WTC11 (cell line): ENCODE results near the gene ACBD5.

ENCODE experiments used
- AFF4 ChIP-seq: sonication (generic); formaldehyde crosslinking; IDR thresholded peaks from 2 replicates; pipeline ENCODE4 v1.8.1; 2023; ENCODE audit warnings: mild to moderate bottlenecking, missing genetic modification reagents, borderline replicate concordance
- ATF6 ChIP-seq: sonication (generic); formaldehyde crosslinking; IDR thresholded peaks from 2 replicates; pipeline ENCODE4 v1.8.1; 2023; ENCODE audit warnings: mild to moderate bottlenecking, missing genetic modification reagents
- CREB1 ChIP-seq: sonication (generic); formaldehyde crosslinking; IDR thresholded peaks from 2 replicates; pipeline ENCODE4 v1.8.0; 2023; ENCODE audit warnings: mild to moderate bottlenecking, missing genetic modification reagents
- CREM ChIP-seq: sonication (generic); formaldehyde crosslinking; IDR thresholded peaks from 2 replicates; pipeline ENCODE4 v1.8.1; 2022; ENCODE audit warnings: mild to moderate bottlenecking, missing genetic modification reagents, moderate library complexity
- CTCF ChIP-seq: fragments of 200-600 bp; IDR thresholded peaks from 2 replicates; pipeline ENCODE4 v1.8.0; 2022; ENCODE audit warnings: antibody characterized with exemption
- GABPB1 ChIP-seq: sonication (generic); formaldehyde crosslinking; IDR thresholded peaks from 2 replicates; pipeline ENCODE4 v1.8.1; 2023; ENCODE audit warnings: mild to moderate bottlenecking, missing genetic modification reagents
- NR1H2 ChIP-seq: sonication (generic); formaldehyde crosslinking; IDR thresholded peaks from 2 replicates; pipeline ENCODE4 v1.9.0; 2021; ENCODE audit warnings: mild to moderate bottlenecking, moderate library complexity, missing genetic modification reagents
- NR2C2 ChIP-seq: sonication (generic); formaldehyde crosslinking; IDR thresholded peaks from 2 replicates; pipeline ENCODE4 v1.8.0; 2022; ENCODE audit warnings: mild to moderate bottlenecking, missing genetic modification reagents
- NR3C1 ChIP-seq: sonication (generic); formaldehyde crosslinking; conservative IDR thresholded peaks from 2 replicates; pipeline ENCODE4 v1.8.1; 2023; ENCODE audit warnings: low read depth, mild to moderate bottlenecking, missing genetic modification reagents
- USF1 ChIP-seq: sonication (generic); formaldehyde crosslinking; IDR thresholded peaks from 2 replicates; pipeline ENCODE4 v1.8.0; 2022; ENCODE audit warnings: mild to moderate bottlenecking, missing genetic modification reagents
- ZNF121 ChIP-seq: sonication (generic); formaldehyde crosslinking; IDR thresholded peaks from 2 replicates; pipeline ENCODE4 v1.8.0; 2023; ENCODE audit warnings: missing genetic modification reagents
- ZNF138 ChIP-seq: sonication (generic); formaldehyde crosslinking; conservative IDR thresholded peaks from 2 replicates; pipeline ENCODE4 v1.8.1; 2022; ENCODE audit warnings: mild to moderate bottlenecking, moderate library complexity, missing genetic modification reagents
- TF ChIP-seq, protein P1 (sequence below): sonication (generic); formaldehyde crosslinking; IDR thresholded peaks from 2 replicates; pipeline ENCODE4 v1.8.1; 2022; ENCODE audit warnings: low read depth, missing genetic modification reagents, borderline replicate concordance

DNA sequence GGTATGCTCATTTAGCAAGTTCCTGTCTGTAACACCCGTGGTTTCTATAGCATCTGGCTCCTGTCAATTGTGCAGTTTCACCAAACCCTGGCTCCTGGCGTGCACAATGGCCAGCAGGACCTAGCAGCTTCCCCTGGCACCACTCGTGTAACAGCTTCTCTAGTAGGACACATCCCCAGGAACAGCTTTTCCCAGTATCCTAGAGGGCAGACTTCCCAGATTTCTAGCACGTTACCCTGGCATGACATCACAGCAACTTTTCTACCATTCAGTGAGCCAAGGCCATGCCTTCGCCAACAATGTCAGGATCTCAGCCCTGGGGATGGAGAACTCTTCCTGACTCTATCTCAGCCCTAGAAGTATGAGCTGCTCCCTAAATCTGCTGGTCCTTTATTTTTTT lies 92.9 kb downstream of the ACBD5 start:
- TF ChIP-seq GABPB1 (CRISPR knock-in tag) = no peak
- TF ChIP-seq NR3C1 (CRISPR knock-in tag) = no peak
- TF ChIP-seq NR1H2 (CRISPR knock-in tag) = no peak
- TF ChIP-seq AFF4 (CRISPR knock-in tag) = no peak
- no peak for TF ChIP-seq CTCF
- no peak for TF ChIP-seq CREM
- TF ChIP-seq NR2C2 (CRISPR knock-in tag) = no peak
- no peak for TF ChIP-seq ATF6 (CRISPR knock-in tag)
- TF ChIP-seq ZNF121 = no peak
- no peak for TF ChIP-seq USF1
- no peak for TF ChIP-seq ZNF138 (CRISPR knock-in tag)
- TF ChIP-seq, protein P1, sequence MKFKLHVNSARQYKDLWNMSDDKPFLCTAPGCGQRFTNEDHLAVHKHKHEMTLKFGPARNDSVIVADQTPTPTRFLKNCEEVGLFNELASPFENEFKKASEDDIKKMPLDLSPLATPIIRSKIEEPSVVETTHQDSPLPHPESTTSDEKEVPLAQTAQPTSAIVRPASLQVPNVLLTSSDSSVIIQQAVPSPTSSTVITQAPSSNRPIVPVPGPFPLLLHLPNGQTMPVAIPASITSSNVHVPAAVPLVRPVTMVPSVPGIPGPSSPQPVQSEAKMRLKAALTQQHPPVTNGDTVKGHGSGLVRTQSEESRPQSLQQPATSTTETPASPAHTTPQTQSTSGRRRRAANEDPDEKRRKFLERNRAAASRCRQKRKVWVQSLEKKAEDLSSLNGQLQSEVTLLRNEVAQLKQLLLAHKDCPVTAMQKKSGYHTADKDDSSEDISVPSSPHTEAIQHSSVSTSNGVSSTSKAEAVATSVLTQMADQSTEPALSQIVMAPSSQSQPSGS (CRISPR knock-in tag) = no peak
- TF ChIP-seq CREB1 (CRISPR knock-in tag) = no peak
